Osteocyte (in vitro differentiated cells): ENCODE results near the gene C1orf198. TPM values are rescaled to one million over a fixed set of nuclear protein-coding genes. Genes with fewer than 3 reads are reported as not detected.

ENCODE experiments used
- DNase-seq: peaks from one replicate; pipeline ENCODE4 v3.0.0; 2021; ENCODE audit warnings: mixed read lengths; ENCODE audit not compliant: unreplicated experiment; ENCODE audit errors: extremely low spot score
- H3K27ac Mint-ChIP-seq: one replicate; pipeline ENCODE4 v1.8.0; 2021; ENCODE audit warnings: mild to moderate bottlenecking, mixed read lengths; ENCODE audit not compliant: unreplicated experiment
- H3K27me3 Mint-ChIP-seq: one replicate; pipeline ENCODE4 v1.8.0; 2021; ENCODE audit warnings: mixed read lengths; ENCODE audit not compliant: unreplicated experiment
- H3K36me3 Mint-ChIP-seq: one replicate; pipeline ENCODE4 v1.8.0; 2021; ENCODE audit warnings: mixed read lengths; ENCODE audit not compliant: unreplicated experiment
- H3K4me1 Mint-ChIP-seq: one replicate; pipeline ENCODE4 v1.8.0; 2021; ENCODE audit warnings: mixed read lengths; ENCODE audit not compliant: unreplicated experiment
- H3K4me3 Mint-ChIP-seq: one replicate; pipeline ENCODE4 v1.8.0; 2021; ENCODE audit warnings: mild to moderate bottlenecking, moderate library complexity, mixed read lengths; ENCODE audit not compliant: unreplicated experiment
- H3K9me3 Mint-ChIP-seq: one replicate; pipeline ENCODE4 v1.8.0; 2021; ENCODE audit warnings: mixed read lengths; ENCODE audit not compliant: unreplicated experiment
- CTCF ChIP-seq: fragments of 200-600 bp; sonication (generic); IDR thresholded peaks from 2 replicates; pipeline ENCODE4 v1.5.0; 2021; ENCODE audit warnings: antibody characterized with exemption, mild to moderate bottlenecking, moderate library complexity
- total RNA-seq: library from RNA; stranded (reverse); gene quantifications from 2 replicates; pipeline ENCODE4 v1.2.1, GENCODE V29; 2021

Gene C1orf198
- total RNA-seq, 1 donor from 2014 or later, result 281 TPM

GRCh38 chr1:230819976-230820375 is 48.3 kb downstream of the C1orf198 start:
- no peak overlapping the region for H3K4me3 Mint-ChIP-seq
- no peak for DNase-seq
- H3K27me3 Mint-ChIP-seq, result no peaks in the 10 kb centered on the region
- no peak overlapping the region for H3K27ac Mint-ChIP-seq
- H3K36me3 Mint-ChIP-seq, result no peaks in the 10 kb centered on the region
- H3K4me1 Mint-ChIP-seq, result peaks cover 37% of the 10 kb centered on the region
- no peak for TF ChIP-seq CTCF
- no peaks in the 10 kb centered on the region for H3K9me3 Mint-ChIP-seq

GRCh38 chr1:230818901-230819300 is 49.4 kb downstream of the C1orf198 start:
- Mint-ChIP-seq H3K27me3 (no peaks in the 10 kb centered on the region), H3K9me3 (peaks cover 1% of the 10 kb centered on the region)

GRCh38 chr1:230818367-230818766 is 50.0 kb downstream of the C1orf198 start:
- H3K9me3 Mint-ChIP-seq, result peaks cover 5% of the 10 kb centered on the region
- peaks cover 25% of the 10 kb centered on the region for H3K4me1 Mint-ChIP-seq
- no peak overlapping the region for H3K27ac Mint-ChIP-seq
- peaks cover 3% of the 10 kb centered on the region for H3K36me3 Mint-ChIP-seq
- H3K27me3 Mint-ChIP-seq, result no peaks in the 10 kb centered on the region
- no peak overlapping the region for H3K4me3 Mint-ChIP-seq
- no peak for TF ChIP-seq CTCF
- peak; percentile 25 for DNase-seq

More at GRCh38 chr1:230818901-230819300, 49.4 kb downstream of the C1orf198 start:
- DNase-seq, result peak; percentile 56
- H3K36me3 Mint-ChIP-seq, result peaks cover 1% of the 10 kb centered on the region
- no peak overlapping the region for H3K4me3 Mint-ChIP-seq
- no peak for TF ChIP-seq CTCF
- H3K27ac Mint-ChIP-seq, result no peak overlapping the region
- H3K4me1 Mint-ChIP-seq, result peaks cover 29% of the 10 kb centered on the region

- peak; percentile 44 for DNase-seq
- no peak overlapping the region for H3K4me3 Mint-ChIP-seq
Measured at GRCh38 chr1:230816018-230816417, 52.3 kb downstream of the C1orf198 start.

More at GRCh38 chr1:230816018-230816417, 52.3 kb downstream of the C1orf198 start:
- Mint-ChIP-seq H3K27me3 (no peaks in the 10 kb centered on the region), H3K4me1 (peaks cover 7% of the 10 kb centered on the region), H3K27ac (no peak overlapping the region), H3K9me3 (peaks cover 27% of the 10 kb centered on the region), H3K36me3 (peaks cover 7% of the 10 kb centered on the region)
- TF ChIP-seq CTCF, result no peak
